ENCODE results near the gene GSE1.

GSE1 gene

DNA sequence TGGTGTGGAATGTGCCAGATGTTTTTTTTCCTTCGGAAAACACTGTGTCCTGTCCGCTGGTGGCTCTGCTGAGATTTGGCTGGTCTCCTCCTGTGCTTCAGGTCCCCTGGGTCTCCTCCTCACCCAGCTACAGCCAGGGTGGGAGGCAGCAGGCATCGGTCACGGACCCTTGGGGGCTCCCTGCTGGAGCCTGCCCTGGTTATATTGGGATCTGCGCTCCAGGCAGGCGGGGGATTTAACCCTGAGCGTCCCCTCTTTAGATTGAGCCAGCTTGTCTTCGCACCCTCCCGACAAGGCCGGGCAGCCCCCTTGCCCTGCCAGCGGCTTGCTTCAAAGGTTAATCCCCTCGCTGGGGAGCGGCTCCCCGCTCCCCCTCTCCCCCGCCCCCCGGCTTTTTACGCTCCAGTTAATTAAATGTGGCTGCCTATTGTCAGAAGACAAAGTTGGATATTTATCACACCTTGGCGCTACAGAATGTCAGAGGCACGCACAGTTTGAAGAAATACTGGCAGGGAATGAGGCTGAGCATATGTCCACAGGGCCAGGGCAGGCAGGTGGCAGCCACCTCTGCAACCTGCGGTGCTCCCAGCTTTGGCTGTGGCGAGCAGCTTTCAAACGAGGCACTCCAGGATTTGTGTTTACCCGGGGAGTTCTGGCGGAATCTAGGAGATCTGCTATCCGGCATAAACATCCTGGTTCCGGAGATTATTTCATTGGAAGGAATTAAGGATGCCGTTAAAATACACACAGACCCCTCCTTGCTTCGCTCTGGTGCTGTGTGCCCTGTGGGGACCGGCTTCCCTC lies 38.2 kb upstream of the GSE1 start:
- no peak for DNase-seq (ENCODE audit: low read depth)

- no peak for DNase-seq (ENCODE audit: low read depth)
These were observed 37.2 kb upstream of the GSE1 start for GRCh38 chr16:85575920-85576319.

DNA sequence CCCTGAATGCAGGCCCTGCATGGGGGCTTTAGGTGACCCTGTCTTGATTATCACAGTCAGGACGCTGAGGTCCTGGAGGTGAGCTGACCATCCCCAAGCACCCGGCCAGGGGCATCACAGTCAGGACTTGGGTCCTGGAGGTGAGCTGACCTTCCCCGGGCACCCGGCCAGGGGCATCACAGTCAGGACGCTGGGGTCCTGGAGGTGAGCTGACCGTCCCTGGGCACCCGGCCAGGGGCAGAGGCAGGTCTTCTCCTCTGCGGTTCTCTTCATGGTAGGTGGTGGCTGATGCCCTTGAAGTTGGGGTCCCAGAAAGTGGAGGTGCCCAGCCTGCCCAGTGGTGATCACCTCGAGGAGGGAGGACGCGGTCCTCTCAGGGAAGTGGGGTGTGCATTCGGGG lies 36.2 kb upstream of the GSE1 start:
- no peak for DNase-seq (ENCODE audit: low read depth)

- DNase-seq (ENCODE audit: low read depth): no peak
These were observed 35.1 kb upstream of the GSE1 start for GRCh38 chr16:85577899-85578598.

GRCh38 chr16:85578599-85578948 lies 34.5 kb upstream of the GSE1 start:
- no peak for DNase-seq (ENCODE audit: low read depth)

DNA sequence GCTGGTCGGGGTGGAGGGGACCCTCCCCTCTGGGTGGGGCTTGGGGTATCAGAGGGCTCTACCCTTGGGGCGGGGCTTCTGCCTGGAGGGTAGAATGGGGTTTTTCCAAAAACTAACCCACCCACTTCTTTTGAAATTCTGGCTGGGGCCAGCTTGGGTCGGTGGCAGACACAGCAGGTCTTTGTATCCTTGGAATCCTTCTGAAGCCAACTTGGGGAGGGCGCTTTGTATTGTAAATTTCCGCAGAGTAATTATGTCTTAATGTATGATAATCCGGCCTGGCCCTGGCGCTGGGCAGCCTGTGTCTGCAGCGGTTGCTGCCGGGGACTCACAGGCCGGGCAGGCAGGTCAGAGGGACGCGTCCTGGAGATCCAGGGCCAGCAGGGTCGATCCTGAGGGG lies 33.9 kb upstream of the GSE1 start:
- no peak for DNase-seq (ENCODE audit: low read depth)

- DNase-seq (ENCODE audit: low read depth): no peak
These were observed 33.1 kb upstream of the GSE1 start for GRCh38 chr16:85579923-85580580.

GRCh38 chr16:85580684-85581083 lies 32.4 kb upstream of the GSE1 start:
- DNase-seq (ENCODE audit: low read depth): no peak

- DNase-seq (ENCODE audit: low read depth): no peak
These were observed 30.7 kb upstream of the GSE1 start for GRCh38 chr16:85582229-85582991.

- peak; percentile 75 for DNase-seq (ENCODE audit: low read depth)
These were observed 29.5 kb upstream of the GSE1 start for GRCh38 chr16:85583491-85584181.

DNA sequence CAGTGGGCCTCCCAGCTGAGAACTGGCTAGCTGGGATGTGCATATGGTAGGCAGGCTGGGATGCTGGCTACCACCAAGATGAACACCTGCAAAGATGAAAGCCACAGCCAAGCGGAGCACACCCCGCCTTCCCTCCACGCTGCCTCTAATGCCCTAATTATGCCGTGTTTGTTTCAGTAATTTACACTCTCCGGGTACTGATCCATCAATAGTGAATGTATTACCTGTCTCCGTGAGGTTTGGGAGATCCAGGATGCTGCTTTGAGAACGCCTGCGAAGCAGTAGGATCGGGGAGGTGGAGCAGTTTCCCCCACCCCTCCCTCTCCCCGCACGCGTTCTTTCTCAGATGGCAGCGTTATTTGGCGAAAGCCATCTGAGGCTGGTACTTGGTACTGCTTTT lies 28.9 kb upstream of the GSE1 start:
- DNase-seq (ENCODE audit: low read depth): no peak

- no peak for DNase-seq (ENCODE audit: low read depth)
These were observed 28.3 kb upstream of the GSE1 start for GRCh38 chr16:85584819-85585282.

- no peak for DNase-seq (ENCODE audit: low read depth)
These were observed 27.4 kb upstream of the GSE1 start for GRCh38 chr16:85585711-85586110.

GRCh38 chr16:85586380-85587104 lies 26.6 kb upstream of the GSE1 start:
- DNase-seq (ENCODE audit: low read depth): no peak

DNA sequence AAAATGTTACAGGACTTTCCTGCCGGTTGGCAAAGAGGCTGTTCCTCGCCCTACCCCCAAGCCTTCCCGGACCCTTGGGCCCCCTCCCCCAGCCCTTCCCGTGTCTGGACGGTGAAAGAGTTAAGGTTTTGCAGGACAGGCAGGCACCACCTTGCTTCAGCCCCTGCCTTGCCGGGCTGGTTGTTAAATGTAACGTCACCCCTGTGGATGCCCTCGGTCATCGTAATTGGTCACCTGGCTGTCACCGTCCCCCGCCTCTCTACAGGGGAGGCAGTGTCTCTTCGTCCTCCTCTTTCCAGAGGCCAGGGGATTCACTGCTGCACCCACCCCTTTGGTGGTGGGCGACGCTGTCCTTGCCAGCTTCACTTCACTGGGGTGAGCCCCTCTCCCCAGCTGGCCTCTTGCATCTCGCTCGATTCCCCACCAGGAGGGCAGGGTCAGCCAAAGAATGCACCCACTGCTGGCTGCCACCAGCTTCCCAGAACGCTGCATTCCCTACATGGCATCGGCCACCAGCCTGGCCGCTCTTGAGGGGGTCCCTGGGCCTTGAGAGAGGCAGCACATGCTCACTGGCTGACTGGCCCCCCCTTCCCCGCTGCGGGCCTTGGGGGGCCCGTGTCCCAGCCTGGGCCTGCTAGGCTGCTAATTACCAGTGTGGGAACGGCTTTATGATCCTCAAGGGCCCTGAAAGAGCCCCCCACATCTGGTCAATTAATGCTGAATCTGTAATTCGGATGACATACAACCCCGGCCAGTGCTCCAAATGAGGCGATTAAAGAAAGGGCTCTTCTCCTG lies 25.2 kb upstream of the GSE1 start:
- no peak for DNase-seq (ENCODE audit: low read depth)

GRCh38 chr16:85588562-85589503 lies 24.3 kb upstream of the GSE1 start:
- DNase-seq (ENCODE audit: low read depth): no peak

DNA sequence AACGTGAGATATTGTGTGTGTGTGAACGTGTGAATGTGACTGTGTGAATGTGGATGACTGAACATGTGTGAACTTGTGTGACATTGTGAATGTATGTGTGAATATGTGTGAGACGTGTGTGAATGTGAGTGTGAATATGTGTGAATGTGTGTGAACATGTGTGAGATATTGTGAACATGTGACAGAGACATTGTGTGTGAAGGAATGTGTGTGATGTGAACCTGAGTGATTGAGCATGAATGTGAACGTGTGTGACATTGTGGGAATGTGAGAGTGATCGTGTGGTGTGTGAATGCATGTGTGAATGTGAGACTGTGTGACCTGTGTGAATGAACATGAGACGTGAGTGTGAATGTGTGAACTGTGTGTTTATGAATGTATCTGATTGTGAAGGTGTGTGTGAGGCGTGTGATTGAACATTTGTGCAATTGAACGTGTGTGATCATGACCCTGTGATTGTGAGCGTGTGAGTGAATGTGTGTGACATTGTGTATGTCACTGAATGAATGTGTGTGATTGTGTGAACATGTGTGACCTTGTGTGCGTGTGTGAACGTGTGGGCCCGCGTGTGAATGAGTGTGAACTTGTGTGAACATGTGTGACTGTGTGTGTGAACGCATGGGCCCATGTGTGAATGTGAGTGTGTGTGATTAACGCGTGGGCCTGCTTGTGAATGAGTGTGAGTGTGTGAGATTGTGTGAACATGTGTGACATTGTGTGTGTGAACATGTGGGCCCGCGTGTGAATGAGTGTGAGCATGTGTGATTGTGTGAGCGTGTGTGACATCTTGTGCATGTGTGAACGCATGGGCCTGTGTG lies 23.2 kb upstream of the GSE1 start:
- no peak for DNase-seq (ENCODE audit: low read depth)

DNA sequence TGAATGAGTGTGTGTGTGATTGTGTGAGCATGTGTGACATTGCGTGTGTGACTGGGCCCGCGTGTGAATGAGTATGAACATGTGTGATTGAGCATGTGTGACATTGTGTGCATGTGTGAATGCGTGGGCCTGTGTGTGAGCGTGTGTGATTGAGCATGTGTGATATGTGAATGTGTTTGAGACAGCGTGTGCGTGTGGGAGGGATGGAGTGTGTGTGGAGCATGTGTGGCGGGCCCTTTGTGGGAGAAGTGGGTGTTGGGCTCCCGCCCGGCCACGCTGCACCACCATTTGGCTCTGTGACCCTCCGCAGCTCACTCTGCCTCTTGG lies 22.7 kb upstream of the GSE1 start:
- no peak for DNase-seq (ENCODE audit: low read depth)
